Adipose tissue (tissue), 3 donors: ENCODE measurements around the gene FHIP2A. TPM values are rescaled to one million over a fixed set of nuclear protein-coding genes. Genes with fewer than 3 reads are reported as not detected.
"Not testable (repeated sequence)": the region's sequence is repeated elsewhere in the genome, so short reads cannot be mapped to it uniquely, and the experiment has no call there.

ENCODE experiments used
- H3K27ac ChIP-seq: one replicate; pipeline ENCODE4 v1.5.1; 2013; ENCODE audit warnings: low read depth, low read length
- WGBS, 3 donors: extraction: QIAGEN DNeasy Blood & Tissue Kit; methylation state at CpG; one replicate each; pipeline ENCODE4 v1.1.7; 2013; 5-methylcytosine and 5-hydroxymethylcytosine counted together
- polyA plus RNA-seq, 3 donors: library from polyadenylated mRNA; stranded (reverse); fragments of 200-250 nt; gene quantifications; one replicate each; pipeline ENCODE4 v1.2.3, GENCODE V29; 2013
- donor health status: healthy with polysubstance abuse.
- donor health status: Bipolar disorder and iron deficiency.
- donor health status: healthy.

Gene FHIP2A
- polyA plus RNA-seq, 3 donors, result 3.2 to 8.8 (median 8.7) TPM

GRCh38 chr10:114810926-114811325 lies 10.7 kb upstream of the FHIP2A start:
- no peak overlapping the region for H3K27ac ChIP-seq
- WGBS, 3 donors, result 59 to 76% (median 76%) methylated on average over 1 of the region's 1 CpG

- 76 to 94% (median 82%) methylated on average over 1 of the region's 1 CpG for WGBS, 3 donors
- no peak overlapping the region for H3K27ac ChIP-seq
Measured at GRCh38 chr10:114811862-114812261, 9.7 kb upstream of the FHIP2A start.

- 78 to 96% (median 90%) methylated on average over 1 of the region's 1 CpG for WGBS, 3 donors
- H3K27ac ChIP-seq, result no peak overlapping the region
Measured at GRCh38 chr10:114815791-114816190, 5.8 kb upstream of the FHIP2A start.

- 83 to 95% (median 90%) methylated on average over 7 of the region's 7 CpGs for WGBS, 3 donors
- H3K27ac ChIP-seq, result no peak overlapping the region
Measured at GRCh38 chr10:114816308-114816707, 5.3 kb upstream of the FHIP2A start.

GRCh38 chr10:114819322-114819721 lies 2.3 kb upstream of the FHIP2A start:
- no peak overlapping the region for H3K27ac ChIP-seq
- WGBS, 3 donors, result 80 to 91% (median 89%) methylated on average over 1 of the region's 1 CpG

- peak overlapping the region; percentile 70 for H3K27ac ChIP-seq
- 0% methylated on average over 19 to 60 of the region's 60 CpGs for WGBS, 3 donors
Measured at GRCh38 chr10:114821915-114822443, 399 bp downstream of the FHIP2A start.

- H3K27ac ChIP-seq, result peak overlapping the region; percentile 70
Measured at GRCh38 chr10:114822444-114823076, 980 bp downstream of the FHIP2A start.

GRCh38 chr10:114823077-114823463 lies 1.5 kb downstream of the FHIP2A start:
- H3K27ac ChIP-seq, result no peak overlapping the region
- WGBS, 3 donors, result 1 to 4% (median 3%) methylated on average over 2 of the region's 2 CpGs

More at GRCh38 chr10:114822444-114823076, 980 bp downstream of the FHIP2A start:
- 0 to 1% (median 1%) methylated on average over 22 of the region's 22 CpGs for WGBS, 3 donors

- H3K27ac ChIP-seq, result no peak overlapping the region
- 52 to 55% (median 55%) methylated on average over 1 of the region's 1 CpG for WGBS, 3 donors
Measured at GRCh38 chr10:114824391-114824790, 2.8 kb downstream of the FHIP2A start.

- no peak overlapping the region for H3K27ac ChIP-seq
- WGBS, 3 donors, result 63 to 71% (median 68%) methylated on average over 4 of the region's 4 CpGs
Measured at GRCh38 chr10:114825513-114826253, 4.1 kb downstream of the FHIP2A start.

GRCh38 chr10:114829160-114829909 lies 7.8 kb downstream of the FHIP2A start:
- no peak overlapping the region for H3K27ac ChIP-seq
- 74 to 94% (median 83%) methylated on average over 4 of the region's 4 CpGs for WGBS, 3 donors

GRCh38 chr10:114831186-114831867 lies 9.7 kb downstream of the FHIP2A start:
- no peak overlapping the region for H3K27ac ChIP-seq
- WGBS, 3 donors, result 79 to 90% (median 84%) methylated on average over 6 of the region's 6 CpGs

- 94 to 99% (median 96%) methylated on average over 3 of the region's 3 CpGs for WGBS, 3 donors
Measured at GRCh38 chr10:114837690-114838089, 16.1 kb downstream of the FHIP2A start.

GRCh38 chr10:114839901-114840300 lies 18.3 kb downstream of the FHIP2A start:
- 97 to 99% (median 98%) methylated on average over 3 of the region's 3 CpGs for WGBS, 3 donors
- H3K27ac ChIP-seq, result no peak overlapping the region

More at GRCh38 chr10:114837690-114838089, 16.1 kb downstream of the FHIP2A start:
- no peak overlapping the region for H3K27ac ChIP-seq

- H3K27ac ChIP-seq, result no peak overlapping the region
- 88 to 95% (median 93%) methylated on average over 8 of the region's 8 CpGs for WGBS, 3 donors
Measured at GRCh38 chr10:114845978-114846693, 24.6 kb downstream of the FHIP2A start.

GRCh38 chr10:114847517-114847916 lies 25.9 kb downstream of the FHIP2A start:
- not testable (repeated sequence) for H3K27ac ChIP-seq
- 92 to 97% (median 96%) methylated on average over 10 of the region's 10 CpGs for WGBS, 3 donors

- WGBS, 3 donors, result 94 to 99% (median 96%) methylated on average over 4 of the region's 4 CpGs
- H3K27ac ChIP-seq, result no peak overlapping the region
Measured at GRCh38 chr10:114849674-114850073, 28.1 kb downstream of the FHIP2A start.

GRCh38 chr10:114850126-114850525 lies 28.5 kb downstream of the FHIP2A start:
- H3K27ac ChIP-seq, result no peak overlapping the region
- 68 to 98% (median 93%) methylated on average over 2 of the region's 2 CpGs for WGBS, 3 donors
